Measurements from ENCODE around the gene GRIP2. TPM values are rescaled to one million over a fixed set of nuclear protein-coding genes. Genes with fewer than 3 reads are reported as not detected.

GRIP2 gene
- total RNA-seq, 2 experiments from 2014 or later, result not detected

GRCh38 chr3:14566812-14567211, 26.7 kb upstream of the GRIP2 start:
- H3K4me3 Mint-ChIP-seq, result no peak overlapping the region
- H3K36me3 Mint-ChIP-seq, result no peaks in the 10 kb centered on the region
- DNase-seq, result no peak
- peaks cover 7% of the 10 kb centered on the region for H3K4me1 Mint-ChIP-seq
- H3K27me3 Mint-ChIP-seq, result no peaks in the 10 kb centered on the region
- no peaks in the 10 kb centered on the region for H3K9me3 Mint-ChIP-seq
- no peak overlapping the region for H3K27ac Mint-ChIP-seq

GRCh38 chr3:14565868-14566588, 25.9 kb upstream of the GRIP2 start:
- Mint-ChIP-seq H3K27me3 (no peaks in the 10 kb centered on the region), H3K27ac (no peak overlapping the region), H3K4me3 (no peak overlapping the region), H3K36me3 (no peaks in the 10 kb centered on the region), H3K9me3 (no peaks in the 10 kb centered on the region), H3K4me1 (peaks cover 7% of the 10 kb centered on the region)
- no peak for DNase-seq

GRCh38 chr3:14564741-14565140, 24.6 kb upstream of the GRIP2 start:
- Mint-ChIP-seq H3K4me1 (peaks cover 2% of the 10 kb centered on the region), H3K36me3 (no peaks in the 10 kb centered on the region), H3K9me3 (no peaks in the 10 kb centered on the region), H3K4me3 (no peak overlapping the region), H3K27me3 (no peaks in the 10 kb centered on the region), H3K27ac (no peak overlapping the region)
- DNase-seq, result no peak

- Mint-ChIP-seq H3K4me3 (no peak overlapping the region), H3K27ac (no peak overlapping the region), H3K4me1 (no peaks in the 10 kb centered on the region), H3K36me3 (no peaks in the 10 kb centered on the region), H3K27me3 (no peaks in the 10 kb centered on the region), H3K9me3 (no peaks in the 10 kb centered on the region)
- DNase-seq, result no peak
These were observed 23.9 kb upstream of the GRIP2 start for GRCh38 chr3:14563946-14564539.

GRCh38 chr3:14562121-14562890, 22.2 kb upstream of the GRIP2 start:
- Mint-ChIP-seq H3K4me1 (no peaks in the 10 kb centered on the region), H3K9me3 (no peaks in the 10 kb centered on the region), H3K36me3 (no peaks in the 10 kb centered on the region), H3K4me3 (no peak overlapping the region), H3K27ac (no peak overlapping the region), H3K27me3 (no peaks in the 10 kb centered on the region)
- no peak for DNase-seq

GRCh38 chr3:14561051-14561960, 21.2 kb upstream of the GRIP2 start:
- Mint-ChIP-seq H3K4me3 (no peak overlapping the region), H3K9me3 (no peaks in the 10 kb centered on the region), H3K27me3 (peaks cover 1% of the 10 kb centered on the region), H3K27ac (no peak overlapping the region), H3K4me1 (no peaks in the 10 kb centered on the region), H3K36me3 (no peaks in the 10 kb centered on the region)
- no peak for DNase-seq

- Mint-ChIP-seq H3K27me3 (peaks cover 11% of the 10 kb centered on the region), H3K4me1 (peaks cover 5% of the 10 kb centered on the region), H3K36me3 (no peaks in the 10 kb centered on the region), H3K4me3 (no peak overlapping the region), H3K9me3 (no peaks in the 10 kb centered on the region), H3K27ac (no peak overlapping the region)
- DNase-seq, result no peak
These were observed 20.0 kb upstream of the GRIP2 start for GRCh38 chr3:14560110-14560509.

GRCh38 chr3:14558029-14558428, 17.9 kb upstream of the GRIP2 start:
- Mint-ChIP-seq H3K4me3 (no peak overlapping the region), H3K27me3 (peaks cover 27% of the 10 kb centered on the region), H3K9me3 (no peaks in the 10 kb centered on the region), H3K4me1 (peaks cover 6% of the 10 kb centered on the region), H3K27ac (no peak overlapping the region), H3K36me3 (no peaks in the 10 kb centered on the region)
- no peak for DNase-seq

- peaks cover 6% of the 10 kb centered on the region for H3K4me1 Mint-ChIP-seq
- H3K36me3 Mint-ChIP-seq, result no peaks in the 10 kb centered on the region
- no peak overlapping the region for H3K4me3 Mint-ChIP-seq
- H3K27me3 Mint-ChIP-seq, result peaks cover 40% of the 10 kb centered on the region
- H3K9me3 Mint-ChIP-seq, result no peaks in the 10 kb centered on the region
- H3K27ac Mint-ChIP-seq, result no peak overlapping the region
- no peak for DNase-seq
These were observed 15.7 kb upstream of the GRIP2 start for GRCh38 chr3:14555835-14556234.

- no peak for DNase-seq
- Mint-ChIP-seq H3K27ac (no peak overlapping the region), H3K4me1 (peaks cover 6% of the 10 kb centered on the region), H3K4me3 (no peak overlapping the region), H3K27me3 (peaks cover 47% of the 10 kb centered on the region), H3K36me3 (no peaks in the 10 kb centered on the region), H3K9me3 (no peaks in the 10 kb centered on the region)
These were observed 14.6 kb upstream of the GRIP2 start for GRCh38 chr3:14554715-14555114.

- Mint-ChIP-seq H3K27ac (peak overlapping the region; percentile 16), H3K4me1 (peaks cover 6% of the 10 kb centered on the region), H3K4me3 (no peak overlapping the region), H3K9me3 (no peaks in the 10 kb centered on the region), H3K27me3 (peaks cover 54% of the 10 kb centered on the region), H3K36me3 (no peaks in the 10 kb centered on the region)
- no peak for DNase-seq
These were observed 13.7 kb upstream of the GRIP2 start for GRCh38 chr3:14553871-14554270.

- Mint-ChIP-seq H3K4me3 (no peak overlapping the region), H3K27ac (no peak overlapping the region), H3K36me3 (no peaks in the 10 kb centered on the region), H3K9me3 (no peaks in the 10 kb centered on the region), H3K4me1 (peaks cover 6% of the 10 kb centered on the region), H3K27me3 (peaks cover 63% of the 10 kb centered on the region)
- no peak for DNase-seq
These were observed 12.6 kb upstream of the GRIP2 start for GRCh38 chr3:14552717-14553116.

- H3K4me1 Mint-ChIP-seq, result peaks cover 6% of the 10 kb centered on the region
- DNase-seq, result no peak
- no peaks in the 10 kb centered on the region for H3K36me3 Mint-ChIP-seq
These were observed 12.0 kb upstream of the GRIP2 start for GRCh38 chr3:14552041-14552648.

More at GRCh38 chr3:14552041-14552648, 12.0 kb upstream of the GRIP2 start:
- H3K9me3 Mint-ChIP-seq, result no peaks in the 10 kb centered on the region
- H3K27ac Mint-ChIP-seq, result no peak overlapping the region
- H3K4me3 Mint-ChIP-seq, result no peak overlapping the region
- peaks cover 67% of the 10 kb centered on the region for H3K27me3 Mint-ChIP-seq
